Measurements from ENCODE around the gene ITPR1. TPM values are rescaled to one million over a fixed set of nuclear protein-coding genes. Genes with fewer than 3 reads are reported as not detected.

Gene ITPR1
- polyA plus RNA-seq, 1 donor from 2014 or later: 38.3 TPM

DNA sequence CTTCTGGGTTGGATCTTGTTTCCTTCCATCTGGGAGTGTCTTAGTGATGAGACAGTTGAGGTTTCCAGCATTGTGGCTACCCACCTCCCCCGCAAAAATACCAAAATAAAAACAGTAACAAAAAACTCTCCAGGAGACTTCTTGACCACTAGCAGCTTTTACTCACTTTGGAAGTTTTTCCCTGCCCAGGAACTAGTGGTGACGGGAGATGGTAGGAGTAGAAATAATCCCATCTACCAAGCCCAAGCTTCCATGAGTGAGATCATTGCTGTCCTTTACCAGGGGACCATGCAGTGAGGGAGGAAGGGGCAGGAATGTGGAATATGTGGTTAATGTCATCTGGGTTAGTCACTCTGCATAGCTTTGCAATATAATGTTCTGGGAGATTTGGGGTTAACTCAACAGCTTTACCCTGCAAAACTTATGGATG is 187.7 kb downstream of the ITPR1 start:
- Mint-ChIP-seq H3K4me3 (no peak overlapping the region), H3K4me1 (peaks cover 0 to 2% (median 0%) of the 10 kb centered on the region in 3 donors), H3K36me3 (peaks cover 16% of the 10 kb centered on the region), H3K9me3 (no peaks in the 10 kb centered on the region), H3K27me3 (no peaks in the 10 kb centered on the region), H3K27ac (peak overlapping the region in 1 of 3 donors; percentile 67)

DNA sequence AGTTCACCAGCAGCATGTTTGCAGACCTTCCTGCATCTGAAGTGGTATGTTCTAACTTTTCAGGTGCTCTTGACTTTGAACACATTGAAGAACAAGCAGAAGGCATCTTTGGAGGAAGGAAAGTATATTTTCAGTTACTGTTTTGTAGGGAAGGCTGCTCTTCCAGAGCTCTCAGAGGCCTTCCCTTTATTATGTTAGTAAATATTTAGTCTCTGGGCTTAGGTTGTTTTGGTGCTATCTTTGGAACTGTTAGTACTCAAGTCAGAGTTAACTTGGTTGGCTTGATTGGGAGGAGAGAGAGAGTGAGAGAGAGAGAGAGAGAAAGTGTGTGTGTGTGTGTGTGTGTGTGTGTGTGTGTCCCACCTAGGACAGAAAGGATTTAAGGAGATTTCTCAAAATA is 188.2 kb downstream of the ITPR1 start:
- peaks cover 18% of the 10 kb centered on the region for H3K36me3 Mint-ChIP-seq
- no peaks in the 10 kb centered on the region for H3K27me3 Mint-ChIP-seq
- no peaks in the 10 kb centered on the region for H3K9me3 Mint-ChIP-seq
- peaks cover 0 to 2% (median 0%) of the 10 kb centered on the region in 3 donors for H3K4me1 Mint-ChIP-seq
- H3K27ac Mint-ChIP-seq: peak overlapping the region in 1 of 3 donors; percentile 67
- no peak overlapping the region for H3K4me3 Mint-ChIP-seq

- no peak overlapping the region for H3K27ac Mint-ChIP-seq
Observed at GRCh38 chr3:4684117-4684516, 191.0 kb downstream of the ITPR1 start.

GRCh38 chr3:4684976-4685375 is 191.8 kb downstream of the ITPR1 start:
- peaks cover 26% of the 10 kb centered on the region for H3K36me3 Mint-ChIP-seq
- no peak overlapping the region for H3K4me3 Mint-ChIP-seq
- H3K4me1 Mint-ChIP-seq: no peaks in the 10 kb centered on the region
- H3K9me3 Mint-ChIP-seq: peaks cover 0 to 11% (median 3%) of the 10 kb centered on the region in 3 donors
- H3K27me3 Mint-ChIP-seq: no peaks in the 10 kb centered on the region
- H3K27ac Mint-ChIP-seq: peak overlapping the region in 1 of 3 donors; percentile 1

More at GRCh38 chr3:4684117-4684516, 191.0 kb downstream of the ITPR1 start:
- Mint-ChIP-seq H3K4me1 (no peaks in the 10 kb centered on the region), H3K4me3 (no peak overlapping the region), H3K27me3 (no peaks in the 10 kb centered on the region), H3K36me3 (peaks cover 26% of the 10 kb centered on the region), H3K9me3 (peaks cover 0 to 7% (median 3%) of the 10 kb centered on the region in 3 donors)

- no peak overlapping the region for H3K4me3 Mint-ChIP-seq
- peaks cover 32% of the 10 kb centered on the region for H3K36me3 Mint-ChIP-seq
- peak overlapping the region in 1 of 3 donors; percentile 1 for H3K27ac Mint-ChIP-seq
- no peaks in the 10 kb centered on the region for H3K27me3 Mint-ChIP-seq
- peaks cover 0 to 11% (median 3%) of the 10 kb centered on the region in 3 donors for H3K9me3 Mint-ChIP-seq
- no peaks in the 10 kb centered on the region for H3K4me1 Mint-ChIP-seq
Observed at GRCh38 chr3:4685673-4686345, 192.7 kb downstream of the ITPR1 start.

DNA sequence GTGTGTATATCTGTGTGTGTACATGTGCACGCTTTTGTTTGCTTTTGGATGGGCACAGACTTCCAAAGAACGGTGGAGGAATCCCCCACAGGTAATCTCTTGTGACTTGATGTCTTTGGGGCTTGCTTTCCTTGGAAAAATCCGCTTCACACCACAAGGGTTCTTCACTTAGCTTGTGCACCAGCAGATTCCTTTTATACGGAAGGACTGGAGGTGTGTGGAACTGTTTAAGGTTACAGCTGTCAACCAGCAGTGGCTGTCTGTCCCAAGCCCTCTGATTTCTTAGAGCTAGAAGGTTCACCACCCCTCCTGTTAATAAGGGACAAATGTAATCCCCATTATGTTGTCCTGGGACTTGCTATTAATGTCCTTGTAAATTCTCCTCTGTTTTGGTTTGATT is 193.5 kb downstream of the ITPR1 start:
- Mint-ChIP-seq H3K4me3 (no peak overlapping the region), H3K36me3 (peaks cover 32% of the 10 kb centered on the region), H3K27ac (peak overlapping the region in 1 of 3 donors; percentile 14), H3K4me1 (peaks cover 0 to 4% (median 0%) of the 10 kb centered on the region in 3 donors), H3K9me3 (peaks cover 0 to 11% (median 3%) of the 10 kb centered on the region in 3 donors), H3K27me3 (no peaks in the 10 kb centered on the region)

DNA sequence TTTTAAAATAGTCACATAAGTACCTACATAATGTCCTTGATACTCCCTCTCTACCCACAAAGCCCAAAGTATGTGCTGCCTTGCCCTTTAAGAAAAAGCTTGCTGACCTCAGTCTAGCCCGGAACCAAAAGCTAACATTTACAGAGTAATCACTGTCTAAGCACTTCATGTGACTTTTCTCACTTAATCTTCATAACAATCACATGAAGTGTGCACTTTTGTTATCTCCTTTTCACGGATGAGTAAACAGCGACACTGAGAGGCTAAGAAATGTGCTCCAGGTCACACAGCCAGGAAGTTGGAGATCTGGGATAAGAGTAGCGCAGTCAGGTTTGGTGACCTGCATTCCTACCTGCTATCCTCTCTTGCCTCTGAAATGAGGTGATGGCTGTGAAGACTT is 194.0 kb downstream of the ITPR1 start:
- Mint-ChIP-seq H3K4me1 (peaks cover 0 to 4% (median 0%) of the 10 kb centered on the region in 3 donors), H3K27me3 (no peaks in the 10 kb centered on the region), H3K36me3 (peaks cover 32% of the 10 kb centered on the region), H3K27ac (no peak overlapping the region), H3K9me3 (peaks cover 0 to 11% (median 3%) of the 10 kb centered on the region in 3 donors), H3K4me3 (no peak overlapping the region)

GRCh38 chr3:4687596-4687995 is 194.4 kb downstream of the ITPR1 start:
- Mint-ChIP-seq H3K27me3 (no peaks in the 10 kb centered on the region), H3K36me3 (peaks cover 32% of the 10 kb centered on the region), H3K9me3 (peaks cover 0 to 11% (median 3%) of the 10 kb centered on the region in 3 donors), H3K4me3 (no peak overlapping the region), H3K4me1 (peaks cover 0 to 4% (median 3%) of the 10 kb centered on the region in 3 donors), H3K27ac (no peak overlapping the region)

GRCh38 chr3:4688411-4688810 is 195.3 kb downstream of the ITPR1 start:
- H3K27me3 Mint-ChIP-seq: no peaks in the 10 kb centered on the region
- H3K36me3 Mint-ChIP-seq: peaks cover 34% of the 10 kb centered on the region
- H3K27ac Mint-ChIP-seq: no peak overlapping the region
- peaks cover 0 to 11% (median 3%) of the 10 kb centered on the region in 3 donors for H3K9me3 Mint-ChIP-seq
- H3K4me3 Mint-ChIP-seq: no peak overlapping the region
- peaks cover 4 to 7% (median 5%) of the 10 kb centered on the region in 3 donors for H3K4me1 Mint-ChIP-seq

DNA sequence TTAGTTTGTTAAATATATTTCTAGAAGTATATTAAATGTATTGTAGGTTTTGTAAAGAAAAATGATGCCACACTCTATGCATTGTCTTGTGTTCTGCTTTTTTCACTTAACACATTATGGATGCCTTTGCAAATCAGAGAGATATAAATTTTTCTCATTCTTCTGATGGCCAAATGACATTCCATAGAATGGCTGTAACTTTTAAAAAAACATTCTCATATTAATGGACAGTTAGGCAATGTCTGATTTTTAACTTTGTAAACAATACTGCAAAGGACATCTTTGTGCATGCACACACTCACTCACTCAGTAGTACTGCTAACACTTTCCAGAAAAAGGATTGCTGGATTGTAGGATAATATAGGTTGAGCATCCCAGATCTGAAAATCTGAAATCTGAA is 195.9 kb downstream of the ITPR1 start:
- H3K36me3 Mint-ChIP-seq: peaks cover 34% of the 10 kb centered on the region
- H3K4me1 Mint-ChIP-seq: peaks cover 9 to 10% (median 10%) of the 10 kb centered on the region in 3 donors
- peaks cover 0 to 11% (median 3%) of the 10 kb centered on the region in 3 donors for H3K9me3 Mint-ChIP-seq
- H3K4me3 Mint-ChIP-seq: no peak overlapping the region
- no peak overlapping the region for H3K27ac Mint-ChIP-seq
- no peaks in the 10 kb centered on the region for H3K27me3 Mint-ChIP-seq

- Mint-ChIP-seq H3K27me3 (no peaks in the 10 kb centered on the region), H3K27ac (no peak overlapping the region), H3K4me1 (peaks cover 10% of the 10 kb centered on the region in 3 donors), H3K36me3 (peaks cover 32% of the 10 kb centered on the region), H3K4me3 (no peak overlapping the region), H3K9me3 (peaks cover 0 to 11% (median 3%) of the 10 kb centered on the region in 3 donors)
Observed at GRCh38 chr3:4690277-4690676, 197.1 kb downstream of the ITPR1 start.

GRCh38 chr3:4693620-4694019 is 200.5 kb downstream of the ITPR1 start:
- H3K36me3 Mint-ChIP-seq: peaks cover 18% of the 10 kb centered on the region
- H3K27ac Mint-ChIP-seq: peak overlapping the region; percentile 34 to 92 (median 35)
- peaks cover 0 to 5% (median 0%) of the 10 kb centered on the region in 3 donors for H3K9me3 Mint-ChIP-seq
- H3K27me3 Mint-ChIP-seq: no peaks in the 10 kb centered on the region
- H3K4me1 Mint-ChIP-seq: peaks cover 10 to 18% (median 13%) of the 10 kb centered on the region in 3 donors
- peak overlapping the region in 1 of 4 donors; percentile 78 for H3K4me3 Mint-ChIP-seq

- peaks cover 10 to 18% (median 14%) of the 10 kb centered on the region in 3 donors for H3K4me1 Mint-ChIP-seq
- H3K36me3 Mint-ChIP-seq: peaks cover 5% of the 10 kb centered on the region
Observed at GRCh38 chr3:4695846-4696245, 202.7 kb downstream of the ITPR1 start.

GRCh38 chr3:4696266-4696665 is 203.1 kb downstream of the ITPR1 start:
- Mint-ChIP-seq H3K4me3 (no peak overlapping the region), H3K9me3 (no peaks in the 10 kb centered on the region), H3K27me3 (no peaks in the 10 kb centered on the region), H3K4me1 (peaks cover 10 to 16% (median 14%) of the 10 kb centered on the region in 3 donors), H3K27ac (no peak overlapping the region), H3K36me3 (peaks cover 5% of the 10 kb centered on the region)

More at GRCh38 chr3:4695846-4696245, 202.7 kb downstream of the ITPR1 start:
- H3K27me3 Mint-ChIP-seq: no peaks in the 10 kb centered on the region
- H3K9me3 Mint-ChIP-seq: no peaks in the 10 kb centered on the region
- no peak overlapping the region for H3K4me3 Mint-ChIP-seq
- H3K27ac Mint-ChIP-seq: peak overlapping the region in 1 of 3 donors; percentile 36

- H3K27ac Mint-ChIP-seq: no peak overlapping the region
- H3K36me3 Mint-ChIP-seq: peaks cover 4% of the 10 kb centered on the region
Observed at GRCh38 chr3:4698125-4698821, 205.1 kb downstream of the ITPR1 start.

More at GRCh38 chr3:4698125-4698821, 205.1 kb downstream of the ITPR1 start:
- Mint-ChIP-seq H3K9me3 (no peaks in the 10 kb centered on the region), H3K4me3 (no peak overlapping the region), H3K4me1 (peaks cover 5 to 13% (median 12%) of the 10 kb centered on the region in 3 donors), H3K27me3 (no peaks in the 10 kb centered on the region)
